ENCODE measurements around the gene ASXL2. TPM values are rescaled to one million over a fixed set of nuclear protein-coding genes. Genes with fewer than 3 reads are reported as not detected.
A peak's percentile ranks its signal among the peaks of the same experiment; 100 is the strongest.

The ASXL2 gene
- total RNA-seq, 1 donor from 2014 or later = 32.7 TPM

DNA sequence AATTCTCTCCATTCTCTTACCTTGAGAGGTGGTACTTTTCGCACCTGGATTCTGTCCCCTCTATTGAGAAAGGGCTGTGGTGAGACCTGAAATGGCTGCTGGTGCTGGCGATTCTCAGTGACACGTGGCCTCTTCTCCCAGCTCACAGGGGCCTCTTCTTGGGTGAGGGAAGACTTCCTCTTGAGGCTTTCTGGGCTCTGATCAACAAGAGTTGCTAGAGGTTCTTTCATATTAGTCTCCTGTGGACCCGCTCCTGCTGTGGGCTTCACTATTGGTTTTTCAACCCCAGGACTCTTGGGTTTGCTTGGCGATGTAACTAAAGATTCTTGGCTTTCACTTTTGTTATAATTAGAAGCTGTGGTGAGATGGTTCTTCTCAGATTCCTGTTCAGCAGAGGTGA, 128.6 kb downstream of the ASXL2 start:
- no peak overlapping the region for H3K4me3 Mint-ChIP-seq (ENCODE audit: unreplicated experiment)
- DNase-seq (ENCODE audit: extremely low spot score, unreplicated experiment) = no peak
- H3K36me3 Mint-ChIP-seq (ENCODE audit: unreplicated experiment) = peaks cover 52% of the 10 kb centered on the region
- no peaks in the 10 kb centered on the region for H3K4me1 Mint-ChIP-seq (ENCODE audit: unreplicated experiment)
- H3K9me3 Mint-ChIP-seq (ENCODE audit: unreplicated experiment) = no peaks in the 10 kb centered on the region
- H3K27me3 Mint-ChIP-seq (ENCODE audit: unreplicated experiment) = no peaks in the 10 kb centered on the region
- H3K27ac Mint-ChIP-seq (ENCODE audit: unreplicated experiment) = no peak overlapping the region
- TF ChIP-seq CTCF (IDR thresholded peaks at IDR 0.05) = no peak

DNA sequence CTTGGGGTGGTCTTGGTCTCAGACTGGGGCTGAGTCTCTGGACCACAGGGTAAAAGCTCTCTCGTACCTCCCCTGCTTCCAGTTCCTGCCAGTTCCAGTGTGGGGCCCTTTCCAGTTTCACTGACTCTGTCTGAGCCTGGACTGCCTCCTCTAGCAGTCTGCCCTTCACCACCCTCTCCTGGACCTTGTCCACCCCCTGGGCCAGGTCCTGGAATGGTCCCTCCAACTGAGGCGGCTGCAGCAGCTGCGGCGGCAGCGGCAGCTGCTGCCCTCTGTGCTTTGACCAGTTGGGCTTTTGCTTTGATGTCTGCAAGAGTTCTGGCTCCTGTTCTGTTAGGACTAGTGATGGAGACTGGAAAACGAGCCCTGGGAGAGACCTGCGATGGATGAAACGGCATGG, 134.2 kb downstream of the ASXL2 start:
- Mint-ChIP-seq H3K4me3 (ENCODE audit: unreplicated experiment) (no peak overlapping the region), H3K27ac (ENCODE audit: unreplicated experiment) (no peak overlapping the region), H3K27me3 (ENCODE audit: unreplicated experiment) (no peaks in the 10 kb centered on the region), H3K4me1 (ENCODE audit: unreplicated experiment) (peaks cover 18% of the 10 kb centered on the region), H3K9me3 (ENCODE audit: unreplicated experiment) (no peaks in the 10 kb centered on the region), H3K36me3 (ENCODE audit: unreplicated experiment) (peaks cover 37% of the 10 kb centered on the region)
- TF ChIP-seq CTCF (IDR thresholded peaks at IDR 0.05) = no peak
- no peak for DNase-seq (ENCODE audit: extremely low spot score, unreplicated experiment)

DNA sequence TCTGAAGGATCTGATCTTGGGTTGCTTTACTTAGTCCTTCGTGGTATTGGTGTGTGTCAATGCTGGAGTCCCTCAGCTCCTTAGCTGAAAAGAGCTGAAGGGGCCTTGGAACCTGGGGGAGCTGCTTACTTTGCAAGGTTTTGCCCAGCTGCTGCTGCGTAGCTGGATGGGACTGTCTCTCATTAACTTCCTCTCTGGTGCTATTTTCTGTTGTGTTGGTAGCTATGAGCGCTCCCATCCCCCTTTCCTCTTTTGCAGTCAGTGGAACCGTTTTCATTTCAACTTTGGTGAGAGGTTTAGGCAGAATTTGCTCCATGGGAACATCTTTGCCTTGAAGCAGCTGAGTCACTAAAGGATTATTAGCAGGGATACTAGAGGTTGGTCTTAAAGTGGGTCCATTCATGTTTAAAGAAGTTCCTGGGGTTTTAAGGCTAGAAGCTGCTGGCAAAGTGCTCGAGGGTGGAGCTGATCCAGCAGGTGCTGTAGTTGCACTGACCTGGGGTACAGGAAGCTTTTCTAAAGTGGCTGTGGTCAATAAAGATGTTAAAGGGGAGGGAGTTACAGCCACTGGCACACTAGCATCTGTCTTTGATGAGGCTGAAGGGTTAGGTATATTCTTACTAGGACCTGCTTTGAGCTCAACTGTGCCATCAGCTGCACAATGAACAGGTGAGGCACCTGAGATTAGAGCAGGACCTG, 135.0 kb downstream of the ASXL2 start:
- no peak overlapping the region for H3K27ac Mint-ChIP-seq (ENCODE audit: unreplicated experiment)

GRCh38 chr2:25742501-25742900, 135.8 kb downstream of the ASXL2 start:
- no peak for DNase-seq (ENCODE audit: extremely low spot score, unreplicated experiment)
- no peak overlapping the region for H3K27ac Mint-ChIP-seq (ENCODE audit: unreplicated experiment)
- no peak overlapping the region for H3K4me3 Mint-ChIP-seq (ENCODE audit: unreplicated experiment)
- no peaks in the 10 kb centered on the region for H3K9me3 Mint-ChIP-seq (ENCODE audit: unreplicated experiment)
- peaks cover 29% of the 10 kb centered on the region for H3K36me3 Mint-ChIP-seq (ENCODE audit: unreplicated experiment)
- no peak for TF ChIP-seq CTCF (IDR thresholded peaks at IDR 0.05)
- no peaks in the 10 kb centered on the region for H3K27me3 Mint-ChIP-seq (ENCODE audit: unreplicated experiment)
- peaks cover 24% of the 10 kb centered on the region for H3K4me1 Mint-ChIP-seq (ENCODE audit: unreplicated experiment)

More for the DNA sequence above, 135.0 kb downstream of the ASXL2 start:
- Mint-ChIP-seq H3K4me3 (ENCODE audit: unreplicated experiment) (no peak overlapping the region), H3K4me1 (ENCODE audit: unreplicated experiment) (peaks cover 24% of the 10 kb centered on the region), H3K36me3 (ENCODE audit: unreplicated experiment) (peaks cover 34% of the 10 kb centered on the region), H3K27me3 (ENCODE audit: unreplicated experiment) (no peaks in the 10 kb centered on the region), H3K9me3 (ENCODE audit: unreplicated experiment) (no peaks in the 10 kb centered on the region)
- no peak for TF ChIP-seq CTCF (IDR thresholded peaks at IDR 0.05)
- no peak for DNase-seq (ENCODE audit: extremely low spot score, unreplicated experiment)

GRCh38 chr2:25740810-25741381, 137.4 kb downstream of the ASXL2 start:
- peaks cover 31% of the 10 kb centered on the region for H3K36me3 Mint-ChIP-seq (ENCODE audit: unreplicated experiment)
- no peaks in the 10 kb centered on the region for H3K27me3 Mint-ChIP-seq (ENCODE audit: unreplicated experiment)
- no peak overlapping the region for H3K4me3 Mint-ChIP-seq (ENCODE audit: unreplicated experiment)
- H3K9me3 Mint-ChIP-seq (ENCODE audit: unreplicated experiment) = no peaks in the 10 kb centered on the region
- H3K4me1 Mint-ChIP-seq (ENCODE audit: unreplicated experiment) = peaks cover 24% of the 10 kb centered on the region
- TF ChIP-seq CTCF (IDR thresholded peaks at IDR 0.05) = no peak
- H3K27ac Mint-ChIP-seq (ENCODE audit: unreplicated experiment) = peak overlapping the region; percentile 1
- no peak for DNase-seq (ENCODE audit: extremely low spot score, unreplicated experiment)
